Esophagus muscularis mucosa (tissue), 4 donors: Measurements from ENCODE around the gene ELOVL2.

ENCODE experiments used
- CTCF ChIP-seq, 3 experiments: fragments of 200-600 bp in 2 of 3; fragments of 450-650 bp in 1 of 3; sonication (generic) in 2 of 3; IDR thresholded peaks; one replicate each; pipeline ENCODE4 v1.5.1; 2017 to 2019; ENCODE audit warnings: antibody characterized with exemption in 3 of 3, mild to moderate bottlenecking in 2 of 3, moderate library complexity in 1 of 3
- EP300 ChIP-seq: sonication (generic); formaldehyde crosslinking; IDR thresholded peaks from one replicate; pipeline ENCODE4 v1.6.1; 2017; ENCODE audit warnings: antibody characterized with exemption
- POLR2AphosphoS5 ChIP-seq, 2 donors: sonication (generic); formaldehyde crosslinking; IDR thresholded peaks; one replicate each; pipeline ENCODE4 v1.6.1; 2017; ENCODE audit warnings: antibody characterized with exemption in 2 of 2

- no peak for TF ChIP-seq CTCF (IDR thresholded peaks at IDR 0.05)
- no peak for TF ChIP-seq POLR2AphosphoS5 (IDR thresholded peaks at IDR 0.05)
- no peak for TF ChIP-seq EP300
Observed at GRCh38 chr6:11054722-11055121, 10.6 kb upstream of the ELOVL2 start.
